Activated CD8-positive, alpha-beta T cell treated with anti-CD3 and anti-CD28 coated beads, Interleukin-2, amount 10 ng/mL, durations not matched to agents 7 days and 5 days (primary cell): ENCODE results near the gene DMRT2. TPM values are rescaled to one million over a fixed set of nuclear protein-coding genes. Genes with fewer than 3 reads are reported as not detected.

Experiments used
- ATAC-seq: fragments of 150-1000 bp; cut with Tn5 transposase; one replicate; pipeline ENCODE4 v1.10.0; 2021; ENCODE audit warnings: moderate library complexity
- CTCF ChIA-PET: fragments of 350-600 bp; sonication (Branson Sonifier 250); formaldehyde crosslinking; loops from one replicate; lab custom pipeline; 2021; ENCODE audit warnings: antibody characterized with exemption; lab: Charles Lee
- POLR2A ChIA-PET: fragments of 350-600 bp; sonication (Branson Sonifier 250); formaldehyde crosslinking; loops from one replicate; lab custom pipeline; 2021; ENCODE audit warnings: antibody characterized with exemption; lab: Charles Lee
- DNase-seq: peaks from one replicate; pipeline ENCODE4 v3.0.0-alpha.2; 2020
- H3K27ac Mint-ChIP-seq: one replicate; pipeline ENCODE4 v1.8.0; 2021; ENCODE audit warnings: mild to moderate bottlenecking, mixed read lengths
- H3K27me3 Mint-ChIP-seq: one replicate; pipeline ENCODE4 v1.8.0; 2021; ENCODE audit warnings: low read depth, mixed read lengths
- H3K36me3 Mint-ChIP-seq: one replicate; pipeline ENCODE4 v1.8.0; 2021; ENCODE audit warnings: low read depth, mixed read lengths
- H3K4me1 Mint-ChIP-seq: one replicate; pipeline ENCODE4 v1.8.0; 2021; ENCODE audit warnings: low read depth, mixed read lengths
- H3K4me3 Mint-ChIP-seq: one replicate; pipeline ENCODE4 v1.8.0; 2021; ENCODE audit warnings: mild to moderate bottlenecking, mixed read lengths
- H3K9me3 Mint-ChIP-seq: one replicate; pipeline ENCODE4 v1.8.0; 2022; ENCODE audit warnings: mixed read lengths; ENCODE audit not compliant: insufficient read depth
- total RNA-seq, 2 experiments: library from RNA; stranded (reverse); gene quantifications; one replicate each; pipeline ENCODE4 v1.2.3, GENCODE V29; 2021

DMRT2 gene
- total RNA-seq, 2 experiments from 2014 or later = not detected

DNA sequence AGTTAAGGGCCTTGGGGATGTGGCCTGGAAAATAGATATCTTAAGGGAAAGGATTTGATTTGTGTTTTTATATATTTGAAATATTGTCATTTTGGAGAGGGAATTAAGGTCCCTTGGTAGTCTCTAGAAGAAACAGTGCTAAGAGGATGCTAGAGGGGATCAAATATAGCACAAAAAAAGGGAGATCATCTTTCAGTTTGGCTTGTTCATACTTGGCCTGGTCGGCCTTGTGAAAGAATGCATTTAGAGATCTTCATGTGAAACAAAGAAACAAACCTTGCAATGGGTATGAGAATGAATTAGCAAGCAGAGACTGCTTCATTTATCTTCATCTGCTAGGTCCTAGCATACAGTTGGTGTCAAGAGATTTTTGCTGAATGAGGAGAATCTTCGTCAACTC, 15.0 kb downstream of the DMRT2 start:
- ChIA-PET CTCF (no interaction called here), POLR2A (no interaction called here)
- no peak for ATAC-seq
- no peak overlapping the region for H3K27ac Mint-ChIP-seq
- DNase-seq = no peak
- H3K4me1 Mint-ChIP-seq = no peaks in the 10 kb centered on the region
- H3K9me3 Mint-ChIP-seq = no peaks in the 10 kb centered on the region
- H3K4me3 Mint-ChIP-seq = no peak overlapping the region
- H3K27me3 Mint-ChIP-seq = peaks cover 5% of the 10 kb centered on the region
- no peaks in the 10 kb centered on the region for H3K36me3 Mint-ChIP-seq

DNA sequence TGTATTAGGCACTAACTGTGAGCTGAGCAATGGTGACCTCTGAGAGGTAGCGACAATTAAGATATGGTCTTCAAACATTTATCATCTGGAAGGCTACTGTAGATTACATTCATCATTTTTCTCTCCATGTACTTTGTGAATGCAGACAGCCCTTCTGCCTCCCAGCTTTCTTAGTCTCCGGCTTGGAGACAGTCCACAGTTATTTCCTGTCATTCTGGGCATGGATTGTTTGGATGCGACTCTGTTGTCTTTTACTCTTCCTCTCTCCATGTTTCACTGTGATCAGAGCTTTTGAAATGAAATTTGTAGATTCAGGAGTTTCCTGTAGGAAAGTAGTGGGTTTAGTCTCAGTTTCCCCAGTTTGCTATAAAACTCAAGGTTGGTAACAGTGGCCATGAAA, 20.5 kb downstream of the DMRT2 start:
- CTCF ChIA-PET = no interaction called here
- Mint-ChIP-seq H3K4me1 (no peaks in the 10 kb centered on the region), H3K27ac (no peak overlapping the region), H3K27me3 (no peaks in the 10 kb centered on the region), H3K9me3 (no peaks in the 10 kb centered on the region), H3K4me3 (no peak overlapping the region), H3K36me3 (no peaks in the 10 kb centered on the region)
- POLR2A ChIA-PET = no interaction called here
- ATAC-seq (no peak), DNase-seq (no peak)

DNA sequence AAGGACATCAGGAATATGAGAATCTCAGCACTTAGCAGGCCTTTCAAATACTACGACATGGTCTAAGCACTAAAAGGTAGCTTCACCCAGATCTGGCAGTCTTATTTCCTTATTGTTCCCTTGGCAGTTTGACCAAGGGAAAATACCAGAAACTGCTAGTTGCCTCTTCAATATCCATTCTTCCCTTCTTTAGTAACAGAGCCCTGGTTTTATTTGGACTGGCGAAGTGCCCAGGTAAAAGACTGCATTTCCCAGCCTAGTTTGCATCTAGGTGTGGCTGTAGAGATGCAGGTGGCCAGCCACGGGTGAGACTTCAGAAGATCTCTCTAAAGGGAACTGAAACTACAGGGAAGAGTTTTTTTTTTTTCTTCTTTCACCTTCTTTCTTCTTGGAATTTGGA, 21.6 kb downstream of the DMRT2 start:
- H3K27me3 Mint-ChIP-seq = no peaks in the 10 kb centered on the region
- no peaks in the 10 kb centered on the region for H3K4me1 Mint-ChIP-seq
- POLR2A ChIA-PET = no interaction called here
- ATAC-seq (no peak), DNase-seq (no peak)
- H3K9me3 Mint-ChIP-seq = no peaks in the 10 kb centered on the region
- H3K4me3 Mint-ChIP-seq = no peak overlapping the region
- H3K36me3 Mint-ChIP-seq = no peaks in the 10 kb centered on the region
- CTCF ChIA-PET = no interaction called here
- no peak overlapping the region for H3K27ac Mint-ChIP-seq

DNA sequence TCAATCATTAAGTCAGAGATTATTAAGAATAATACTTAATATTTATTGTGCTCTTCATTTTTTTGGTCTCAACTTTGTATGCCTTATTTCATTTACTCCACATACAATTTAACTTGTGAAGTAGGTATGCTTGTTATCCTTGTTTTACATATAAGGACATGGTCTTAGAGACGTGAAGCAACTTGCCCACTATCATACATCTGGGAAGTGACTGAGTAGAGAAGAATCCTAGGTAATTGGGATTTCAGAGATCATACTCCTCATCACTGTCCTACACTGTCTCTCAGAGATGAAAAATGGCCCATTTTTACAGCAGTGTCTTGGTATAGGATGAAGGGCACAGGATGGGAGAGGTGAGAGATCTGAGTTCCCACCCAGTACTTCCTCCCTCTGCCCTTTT, 23.3 kb downstream of the DMRT2 start:
- peaks cover 2% of the 10 kb centered on the region for H3K27me3 Mint-ChIP-seq
- ChIA-PET CTCF (no interaction called here), POLR2A (no interaction called here)
- H3K27ac Mint-ChIP-seq = no peak overlapping the region
- H3K36me3 Mint-ChIP-seq = no peaks in the 10 kb centered on the region
- ATAC-seq (no peak), DNase-seq (no peak)
- H3K9me3 Mint-ChIP-seq = no peaks in the 10 kb centered on the region
- H3K4me3 Mint-ChIP-seq = no peak overlapping the region
- H3K4me1 Mint-ChIP-seq = no peaks in the 10 kb centered on the region

DNA sequence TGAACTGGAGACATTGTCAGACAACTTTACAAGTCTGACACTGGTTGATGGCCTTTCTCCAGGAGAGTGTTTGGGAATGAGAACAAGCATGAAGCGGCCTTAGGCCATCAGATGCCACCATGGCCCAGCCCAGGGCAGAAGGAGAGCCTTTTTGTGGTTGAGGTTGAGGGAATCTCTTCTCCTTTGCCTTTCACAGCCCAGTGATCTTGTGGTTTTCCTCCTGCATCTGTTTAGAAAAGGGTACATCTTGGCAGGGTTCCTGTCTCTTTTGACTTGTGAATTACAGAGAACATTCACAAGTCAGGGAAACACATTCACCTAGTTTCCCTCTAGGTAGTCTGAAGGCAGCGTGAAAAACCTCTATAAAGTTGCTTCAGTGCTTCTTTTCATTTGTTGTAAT, 27.5 kb downstream of the DMRT2 start:
- no peaks in the 10 kb centered on the region for H3K4me1 Mint-ChIP-seq
- no peak overlapping the region for H3K4me3 Mint-ChIP-seq
- H3K27ac Mint-ChIP-seq = no peak overlapping the region
- DNase-seq = no peak
- H3K9me3 Mint-ChIP-seq = no peaks in the 10 kb centered on the region
- H3K36me3 Mint-ChIP-seq = no peaks in the 10 kb centered on the region
- no peak for ATAC-seq
- peaks cover 3% of the 10 kb centered on the region for H3K27me3 Mint-ChIP-seq
- ChIA-PET POLR2A (no interaction called here), CTCF (no interaction called here)

DNA sequence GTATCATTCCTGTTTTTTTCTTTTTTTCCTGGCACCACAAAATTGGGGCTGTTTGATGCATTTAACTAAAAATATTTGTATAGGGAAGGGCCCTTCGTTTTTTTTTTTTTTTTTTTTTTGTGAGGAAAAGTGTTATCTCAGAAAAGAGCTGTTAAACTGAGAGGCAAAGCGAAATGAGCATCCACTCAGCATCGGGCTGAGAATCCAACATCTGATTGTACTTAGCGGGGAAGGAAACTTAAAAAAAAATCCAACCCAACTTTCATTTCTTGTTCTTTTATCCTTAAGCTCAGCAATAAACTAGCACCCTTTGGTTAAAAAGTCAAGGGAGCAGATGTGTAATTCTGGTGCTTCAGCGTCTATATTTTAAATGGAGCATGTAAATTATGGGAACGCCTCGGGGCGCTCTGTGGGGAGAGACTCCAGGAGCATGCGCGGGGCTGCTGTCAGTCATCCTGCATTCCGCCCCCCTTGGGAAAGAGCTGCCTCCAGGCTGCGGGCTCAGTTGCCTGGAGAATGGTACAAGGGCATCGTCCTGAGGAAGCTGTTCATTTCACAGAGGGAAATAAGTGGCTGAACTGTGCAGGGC, 33.3 kb downstream of the DMRT2 start:
- no peaks in the 10 kb centered on the region for H3K4me1 Mint-ChIP-seq
- ChIA-PET POLR2A (no interaction called here), CTCF (no interaction called here)
- peaks cover 7% of the 10 kb centered on the region for H3K27me3 Mint-ChIP-seq
- no peak overlapping the region for H3K4me3 Mint-ChIP-seq
- ATAC-seq (no peak), DNase-seq (no peak)
- no peak overlapping the region for H3K27ac Mint-ChIP-seq
- no peaks in the 10 kb centered on the region for H3K36me3 Mint-ChIP-seq
- H3K9me3 Mint-ChIP-seq = no peaks in the 10 kb centered on the region

DNA sequence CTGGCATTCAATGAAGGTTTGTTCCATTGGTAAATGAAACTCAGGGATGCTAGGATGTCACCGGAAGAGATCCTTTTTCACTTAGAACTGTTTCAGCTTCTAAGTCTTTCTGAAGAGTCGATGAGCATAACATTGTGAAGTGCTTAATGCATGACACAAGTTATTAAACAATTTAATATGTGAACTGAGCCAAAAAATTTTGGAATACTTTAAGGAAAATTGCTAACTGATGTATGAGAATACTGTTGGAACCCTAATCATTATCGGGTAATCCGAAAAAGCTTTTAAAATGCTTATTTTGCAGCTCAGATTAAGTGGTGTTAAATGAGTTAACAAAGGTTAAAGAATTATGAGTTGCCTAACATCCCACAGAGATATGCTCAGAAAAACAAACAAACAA, 34.9 kb downstream of the DMRT2 start:
- no peak for DNase-seq
- POLR2A ChIA-PET = no interaction called here
- H3K4me1 Mint-ChIP-seq = no peaks in the 10 kb centered on the region
- no peaks in the 10 kb centered on the region for H3K36me3 Mint-ChIP-seq
- H3K4me3 Mint-ChIP-seq = no peak overlapping the region
- H3K27ac Mint-ChIP-seq = no peak overlapping the region
- H3K27me3 Mint-ChIP-seq = peaks cover 4% of the 10 kb centered on the region
- ATAC-seq = no peak
- CTCF ChIA-PET = no interaction called here
- no peaks in the 10 kb centered on the region for H3K9me3 Mint-ChIP-seq

DNA sequence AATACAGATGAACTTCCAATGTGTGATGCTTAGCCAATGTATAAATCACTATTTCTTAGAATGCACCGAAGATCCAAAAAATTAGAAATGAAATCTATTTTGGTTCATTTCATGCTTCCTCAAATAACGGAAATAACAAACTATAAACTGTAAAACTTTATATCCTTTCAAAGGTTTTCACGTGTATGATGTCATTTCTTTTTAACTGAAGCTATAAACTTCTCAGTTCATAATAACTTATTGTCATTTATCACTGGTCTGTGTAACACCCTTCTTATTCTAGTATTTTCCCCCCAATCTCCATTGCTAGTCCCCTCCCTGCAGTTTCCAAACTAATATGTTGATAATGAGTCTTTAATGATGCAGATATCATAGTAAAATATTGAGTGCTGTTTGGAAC, 36.4 kb downstream of the DMRT2 start:
- H3K4me1 Mint-ChIP-seq = no peaks in the 10 kb centered on the region
- H3K27me3 Mint-ChIP-seq = peaks cover 4% of the 10 kb centered on the region
- H3K4me3 Mint-ChIP-seq = no peak overlapping the region
- no peaks in the 10 kb centered on the region for H3K9me3 Mint-ChIP-seq
- no peaks in the 10 kb centered on the region for H3K36me3 Mint-ChIP-seq
- ATAC-seq (no peak), DNase-seq (no peak)
- no peak overlapping the region for H3K27ac Mint-ChIP-seq
- ChIA-PET POLR2A (no interaction called here), CTCF (no interaction called here)

DNA sequence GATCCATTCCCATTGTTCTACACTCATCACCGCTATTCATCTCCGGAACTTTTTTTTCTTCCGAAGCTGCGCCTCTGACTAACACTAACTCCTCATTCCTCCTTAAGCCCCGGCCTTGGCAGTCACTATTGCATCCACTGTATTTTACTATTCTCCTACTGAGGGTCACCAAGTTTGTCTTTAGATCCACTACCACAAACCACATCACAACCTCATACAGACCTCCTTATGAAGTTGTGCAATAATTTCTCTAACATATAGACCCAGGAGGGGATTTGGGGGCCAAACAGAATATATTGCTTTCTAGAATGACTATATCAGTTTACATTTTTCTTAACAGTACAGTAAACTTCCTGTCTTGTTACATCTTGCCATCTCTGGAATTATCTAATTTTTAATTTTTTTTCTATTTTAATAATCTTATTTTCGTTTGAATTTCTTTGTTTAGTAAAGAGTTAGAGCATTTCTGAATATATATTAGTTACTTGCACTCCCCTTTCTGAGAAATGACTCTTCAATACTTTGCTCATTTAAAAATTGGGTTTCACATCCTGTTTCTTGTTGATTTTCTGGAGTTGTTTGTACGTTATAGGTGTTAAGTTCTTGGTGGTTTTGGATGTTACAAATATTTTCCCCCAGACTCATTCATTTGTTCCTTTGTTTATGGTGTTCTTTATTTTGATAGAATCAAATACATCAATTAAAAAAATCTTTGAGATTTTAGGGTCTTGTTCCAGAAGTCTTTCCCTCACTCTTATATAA, 37.1 kb downstream of the DMRT2 start:
- H3K9me3 Mint-ChIP-seq = no peaks in the 10 kb centered on the region
- CTCF ChIA-PET = no interaction called here
- no peaks in the 10 kb centered on the region for H3K4me1 Mint-ChIP-seq
- POLR2A ChIA-PET = no interaction called here
- DNase-seq (no peak), ATAC-seq (no peak)
- no peaks in the 10 kb centered on the region for H3K36me3 Mint-ChIP-seq
- no peak overlapping the region for H3K27ac Mint-ChIP-seq
- H3K27me3 Mint-ChIP-seq = peaks cover 4% of the 10 kb centered on the region
- H3K4me3 Mint-ChIP-seq = no peak overlapping the region

DNA sequence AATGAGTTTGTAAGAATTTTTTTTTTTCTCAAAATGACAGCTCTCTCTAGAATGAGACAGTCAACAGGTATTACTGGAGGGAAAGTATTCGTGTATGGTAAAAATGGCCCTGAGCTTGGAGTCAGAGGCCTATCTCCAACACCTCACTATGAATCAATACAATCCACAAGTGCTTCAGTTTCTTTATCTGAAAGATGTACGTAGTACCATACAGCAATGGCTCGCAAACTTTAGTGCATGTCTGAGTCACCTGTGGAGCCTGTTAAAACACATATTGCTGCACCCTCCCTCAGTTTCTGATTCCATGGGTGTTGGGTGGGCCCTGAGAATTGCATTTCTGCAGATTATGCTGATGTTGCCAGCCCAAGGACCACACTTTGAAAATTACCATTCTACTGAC, 44.6 kb downstream of the DMRT2 start:
- no peaks in the 10 kb centered on the region for H3K36me3 Mint-ChIP-seq
- no peaks in the 10 kb centered on the region for H3K4me1 Mint-ChIP-seq
- no peaks in the 10 kb centered on the region for H3K27me3 Mint-ChIP-seq
- DNase-seq (no peak), ATAC-seq (no peak)
- ChIA-PET CTCF (no interaction called here), POLR2A (no interaction called here)
- no peak overlapping the region for H3K27ac Mint-ChIP-seq
- no peaks in the 10 kb centered on the region for H3K9me3 Mint-ChIP-seq
- no peak overlapping the region for H3K4me3 Mint-ChIP-seq

DNA sequence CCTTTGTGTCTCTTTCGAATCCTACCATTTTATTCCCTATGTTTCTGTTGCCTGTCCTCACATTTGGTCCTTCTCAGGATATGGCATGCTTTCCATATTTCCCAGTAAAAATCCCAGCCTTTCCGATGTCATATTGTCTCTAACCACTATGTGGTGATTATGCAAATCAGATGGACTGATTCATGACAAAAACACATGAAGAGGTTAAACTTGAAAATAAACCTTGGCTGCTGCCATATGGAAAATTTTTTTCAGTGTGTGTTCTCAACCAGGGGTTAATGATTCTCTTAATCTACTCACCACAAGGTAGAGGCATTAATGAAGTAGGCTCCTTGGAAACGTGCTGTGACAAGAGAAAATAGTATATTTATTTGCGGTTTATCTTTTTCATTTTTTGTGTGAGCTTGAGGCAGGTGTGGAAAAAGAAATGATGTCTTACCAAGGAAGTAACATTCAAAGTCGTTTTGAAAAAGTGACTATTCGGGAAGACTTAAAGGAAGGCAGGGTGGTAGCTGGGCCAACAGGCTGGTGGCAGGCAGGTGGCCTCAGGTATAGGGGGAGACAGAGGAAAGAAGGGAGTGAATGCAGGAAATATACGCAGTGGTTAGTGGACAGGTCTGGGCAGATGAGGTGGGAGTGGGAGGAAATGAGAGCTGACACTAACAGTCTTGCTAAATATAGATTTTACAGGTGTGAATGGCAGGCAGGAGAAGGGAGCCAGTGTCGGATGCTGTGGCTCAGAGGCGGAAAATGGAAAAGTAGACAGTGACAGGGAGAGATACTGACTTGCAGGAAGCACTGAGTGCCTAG, 46.2 kb downstream of the DMRT2 start:
- CTCF ChIA-PET = no interaction called here
- peaks cover 4% of the 10 kb centered on the region for H3K27me3 Mint-ChIP-seq
- DNase-seq (no peak), ATAC-seq (no peak)
- H3K4me3 Mint-ChIP-seq = no peak overlapping the region
- H3K9me3 Mint-ChIP-seq = no peaks in the 10 kb centered on the region
- no peak overlapping the region for H3K27ac Mint-ChIP-seq
- POLR2A ChIA-PET = no interaction called here
- H3K36me3 Mint-ChIP-seq = no peaks in the 10 kb centered on the region
- no peaks in the 10 kb centered on the region for H3K4me1 Mint-ChIP-seq

DNA sequence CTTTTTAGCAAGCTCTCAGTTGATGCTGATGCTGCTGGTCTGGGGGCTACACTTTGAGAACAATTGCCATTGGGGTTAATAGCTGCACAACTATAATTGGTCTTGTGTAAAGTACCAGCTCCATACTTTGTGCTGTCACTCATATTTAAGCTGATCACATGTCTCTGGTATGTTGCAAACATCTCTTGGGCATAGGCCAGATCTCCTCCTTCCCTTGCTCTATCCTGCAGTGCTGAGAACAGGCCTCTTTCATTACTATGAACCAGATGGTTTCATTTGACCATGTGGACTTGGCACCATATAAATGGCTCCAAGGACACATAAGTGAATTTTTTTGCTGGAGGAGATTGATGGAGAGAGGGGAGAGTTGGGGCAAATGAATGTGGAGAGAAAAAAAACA, 48.4 kb downstream of the DMRT2 start:
- Mint-ChIP-seq H3K27ac (no peak overlapping the region), H3K4me3 (no peak overlapping the region), H3K4me1 (no peaks in the 10 kb centered on the region), H3K36me3 (no peaks in the 10 kb centered on the region), H3K9me3 (no peaks in the 10 kb centered on the region), H3K27me3 (peaks cover 4% of the 10 kb centered on the region)
- no peak for DNase-seq
- no peak for ATAC-seq
- CTCF ChIA-PET = interaction anchor here (0.7 to 0.8 kb wide), 2 partner anchors 443 to 770 kb away, joined by 3 read pairs; no protein-coding TSS in a partner anchor
- POLR2A ChIA-PET = no interaction called here
